GM18870 (cell line): ENCODE data around the gene PGM2L1.
A peak's percentile ranks its signal among the peaks of the same experiment; 100 is the strongest.
"Not testable (repeated sequence)": the region's sequence is repeated elsewhere in the genome, so short reads cannot be mapped to it uniquely, and the experiment has no call there.

Experiments used
- ATAC-seq: cut with Tn5 transposase; IDR thresholded peaks from one replicate; pipeline ENCODE4 v1.9.1; 2021; ENCODE audit warnings: moderate library complexity; ENCODE audit not compliant: unreplicated experiment

Gene PGM2L1

DNA sequence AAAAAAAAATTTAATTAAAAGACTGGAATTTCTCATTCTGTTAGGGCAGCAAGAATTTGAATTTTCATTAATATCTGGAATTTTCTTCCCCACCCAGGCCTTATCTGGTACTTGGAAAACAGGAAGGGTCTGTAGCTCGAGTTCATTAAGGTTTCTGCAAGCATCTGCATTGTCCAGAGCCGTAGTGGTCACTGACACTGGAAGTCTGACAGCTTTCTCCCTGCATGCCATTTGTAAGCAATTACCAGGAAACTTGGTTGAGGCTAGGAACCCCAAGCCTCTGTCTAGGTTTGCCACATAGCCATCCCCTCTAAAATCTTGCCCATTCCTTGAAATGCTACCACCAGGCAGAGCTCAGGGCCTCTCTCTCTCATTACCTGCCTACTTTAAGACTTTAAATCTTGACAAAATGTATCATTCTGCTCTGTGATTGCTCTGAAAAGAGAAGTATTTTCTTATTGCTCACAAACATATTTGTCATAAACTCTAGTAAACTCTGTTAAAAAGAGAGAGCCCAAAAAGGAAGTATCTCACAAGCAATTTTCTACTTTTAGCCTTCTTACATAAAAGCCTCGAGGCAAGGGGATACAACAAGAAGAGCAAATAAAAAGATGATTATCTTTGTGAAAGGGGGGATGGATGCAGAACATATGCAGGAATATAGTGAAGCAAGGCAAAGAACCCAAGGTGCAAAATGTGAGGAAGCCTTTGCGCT is 5.5 kb upstream of the PGM2L1 start:
- ATAC-seq: no peak

DNA sequence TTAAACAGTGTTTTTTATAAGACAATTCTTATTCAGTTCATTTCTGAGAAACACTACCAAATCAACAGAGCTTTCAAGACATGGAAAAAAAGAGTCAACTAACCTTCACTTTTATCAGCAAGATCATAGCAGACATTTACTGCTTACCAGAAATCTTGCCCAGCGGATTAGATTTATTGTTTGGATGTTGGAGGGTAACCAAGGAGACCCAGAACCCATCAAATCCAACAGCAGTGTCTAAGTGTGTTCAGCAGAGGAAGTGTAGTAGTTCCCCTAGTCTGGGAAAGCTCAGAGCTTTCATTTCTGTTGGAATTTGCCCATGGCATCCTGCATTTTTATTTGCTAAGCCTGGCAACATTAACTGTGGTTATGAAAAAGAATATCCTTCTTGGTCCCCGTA is 2.4 kb upstream of the PGM2L1 start:
- no peak for ATAC-seq

DNA sequence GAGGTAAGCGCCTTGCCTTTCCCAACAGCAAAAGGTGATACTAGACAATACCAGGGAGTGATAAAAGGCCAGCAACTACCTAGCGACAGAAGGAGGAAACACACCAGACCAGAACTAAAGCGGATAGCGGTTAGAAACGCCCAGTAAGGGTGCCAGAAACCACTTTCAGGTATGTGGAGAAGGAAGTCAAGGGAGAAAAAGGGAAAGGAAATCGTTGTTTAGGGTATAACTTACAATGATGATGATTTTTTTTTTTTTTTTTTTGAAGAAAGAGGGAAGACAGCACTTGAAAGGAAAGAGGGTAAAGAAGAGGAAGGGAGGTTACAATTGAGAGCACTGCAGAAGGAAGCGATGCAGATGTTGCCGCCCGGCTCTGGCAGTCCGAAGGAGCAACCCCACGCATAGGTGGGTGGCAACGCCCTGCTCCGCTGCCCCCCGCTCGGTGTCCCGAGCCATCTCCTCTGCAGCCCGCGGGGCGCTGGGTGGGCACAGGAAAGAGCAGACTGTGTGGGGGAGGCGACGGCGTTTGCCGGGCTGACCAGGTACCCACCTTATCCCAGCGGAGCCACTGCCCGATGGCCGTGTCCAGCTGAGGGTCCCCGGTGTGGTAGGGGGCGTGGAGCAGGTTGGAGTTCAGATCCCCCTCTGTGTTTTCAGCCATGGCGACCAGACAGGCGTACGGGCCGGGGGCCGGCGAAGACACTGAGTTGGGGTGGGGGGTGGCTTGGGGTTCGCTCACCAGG is 561 bp downstream of the PGM2L1 start:
- peak; percentile 2 for ATAC-seq

DNA sequence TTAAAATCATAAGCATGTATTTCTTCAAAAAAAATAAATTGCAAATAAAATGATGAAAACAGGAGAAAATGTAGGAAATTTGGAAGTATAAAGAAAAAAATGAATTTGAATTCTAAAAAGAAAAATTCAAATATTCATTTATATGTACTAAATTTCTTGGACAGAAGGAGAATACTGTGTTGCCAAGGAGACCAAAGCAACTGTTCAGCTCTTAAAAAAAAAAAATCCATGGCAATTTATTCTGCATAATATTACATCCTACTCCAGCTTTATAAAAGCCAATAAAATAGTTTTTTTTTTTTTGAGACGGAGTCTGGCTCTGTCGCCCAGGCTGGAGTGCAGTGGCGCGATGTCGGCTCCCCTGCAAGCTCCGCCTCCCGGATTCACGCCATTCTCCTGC is 6.0 kb downstream of the PGM2L1 start:
- no peak for ATAC-seq

DNA sequence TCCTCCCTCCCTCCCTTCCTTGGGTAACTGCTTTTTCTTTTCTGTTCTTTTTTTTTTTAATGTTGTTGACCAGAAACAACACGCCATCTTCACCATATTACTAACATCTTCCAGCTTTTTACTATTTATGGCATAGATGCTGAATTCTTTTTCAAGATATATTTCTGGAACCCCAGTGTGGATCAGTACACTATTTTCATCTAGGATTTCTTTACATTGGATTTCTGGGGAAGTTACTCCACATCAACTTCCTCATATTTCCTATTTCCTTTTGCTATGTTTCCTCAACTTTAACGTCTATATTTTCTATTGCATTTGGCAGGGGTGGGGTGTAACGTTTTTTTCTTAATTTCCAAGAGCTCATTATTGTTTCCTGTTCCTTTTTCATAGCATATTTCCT is 7.0 kb downstream of the PGM2L1 start:
- ATAC-seq: no peak

DNA sequence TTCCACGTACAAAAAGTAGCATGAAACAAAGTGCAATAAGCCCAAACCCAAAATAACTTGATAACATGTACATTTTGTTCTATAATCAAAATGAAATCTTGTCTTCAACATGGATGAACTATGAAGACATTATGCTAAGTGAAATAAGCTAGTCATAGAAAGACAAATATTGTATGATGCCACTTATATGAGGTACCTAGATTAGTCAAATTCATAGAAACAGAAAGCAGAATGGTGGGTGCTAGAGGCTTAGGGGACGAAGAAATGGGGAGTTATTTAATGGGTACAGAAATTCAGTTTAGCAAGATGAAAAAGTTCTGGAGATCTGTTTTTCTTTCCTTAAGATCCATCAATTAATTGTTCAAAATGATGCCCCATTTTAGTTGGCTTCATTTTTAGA is 7.5 kb downstream of the PGM2L1 start:
- no peak for ATAC-seq

DNA sequence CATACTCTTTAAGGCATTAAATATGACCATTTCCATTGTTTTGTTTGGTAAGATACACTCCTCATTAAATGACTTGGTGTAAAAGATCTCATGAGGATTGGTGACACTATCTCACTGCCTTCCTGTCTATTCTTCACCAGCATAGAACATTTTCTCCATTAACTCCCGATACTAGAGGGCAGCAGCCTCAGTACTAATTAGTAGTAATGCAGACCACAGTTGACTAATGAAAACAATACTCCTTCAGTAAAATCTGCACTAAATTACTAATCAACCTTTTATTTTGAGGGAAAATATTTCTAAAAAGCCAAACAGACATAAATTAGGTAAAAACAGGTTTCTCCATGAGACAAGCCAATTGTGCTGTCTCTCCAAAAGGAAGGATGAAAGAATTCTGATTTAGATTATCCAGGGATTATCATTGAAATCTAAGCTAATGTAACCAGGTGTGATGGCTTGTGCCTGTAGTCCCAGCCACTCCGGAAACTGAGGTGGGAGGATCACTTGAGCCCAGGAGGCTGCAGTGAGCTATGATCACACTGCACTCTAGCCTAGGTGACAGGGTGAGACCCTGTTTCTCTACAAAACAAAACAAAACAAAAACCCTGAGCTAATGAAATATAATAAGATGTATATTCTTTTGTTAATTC is 9.4 kb downstream of the PGM2L1 start:
- no peak for ATAC-seq

DNA sequence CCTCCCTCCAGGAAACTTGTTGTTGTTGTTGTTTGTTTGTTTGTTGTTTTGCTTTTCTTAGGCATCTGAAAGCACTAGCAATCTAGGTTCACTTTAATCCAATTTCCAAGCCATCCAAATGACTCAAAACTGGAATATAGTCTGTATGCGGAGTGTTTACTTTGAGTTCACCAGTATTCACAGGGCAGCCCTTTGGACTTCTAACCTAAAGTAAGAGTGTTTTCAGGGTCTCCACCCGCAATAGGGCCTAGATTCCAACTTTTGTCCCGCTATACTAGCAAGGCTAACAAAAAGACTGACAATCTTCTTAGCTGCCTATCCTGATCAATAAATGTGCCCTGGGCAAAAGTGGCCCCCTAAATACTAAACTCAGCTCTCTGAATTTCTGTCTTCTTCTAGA is 13.6 kb downstream of the PGM2L1 start:
- no peak for ATAC-seq

DNA sequence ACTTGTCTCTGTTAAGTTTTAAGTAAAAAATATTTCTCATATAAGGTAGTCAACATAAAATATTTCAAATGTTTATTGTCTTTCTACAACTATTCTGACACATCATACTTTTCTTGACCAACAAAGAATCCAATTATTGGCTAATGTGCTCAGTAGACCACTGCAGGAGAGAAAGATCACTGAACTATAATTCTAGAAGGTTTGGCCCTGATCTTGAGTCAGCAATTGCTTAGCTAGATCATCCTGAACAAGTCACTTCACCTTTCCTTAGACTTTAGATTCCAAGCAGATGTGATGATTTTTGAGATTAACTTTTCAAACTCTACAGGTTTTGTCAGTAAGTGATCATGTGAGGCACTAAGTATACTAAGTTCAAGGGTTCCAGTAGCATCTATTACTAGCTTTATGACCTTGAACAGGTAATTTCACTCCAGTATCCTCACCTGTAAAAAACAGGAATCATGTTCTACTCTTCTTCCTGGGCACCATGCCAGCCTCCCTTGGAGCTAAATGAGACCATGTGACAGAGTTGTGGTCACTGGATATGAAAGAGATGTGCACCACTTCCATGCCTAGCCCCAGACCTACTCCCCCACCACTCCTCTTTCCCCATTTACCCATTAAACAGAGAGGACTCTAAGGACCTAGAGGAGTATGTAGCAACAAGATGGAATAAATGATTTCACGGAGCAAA is 17.3 kb downstream of the PGM2L1 start:
- ATAC-seq: no peak

DNA sequence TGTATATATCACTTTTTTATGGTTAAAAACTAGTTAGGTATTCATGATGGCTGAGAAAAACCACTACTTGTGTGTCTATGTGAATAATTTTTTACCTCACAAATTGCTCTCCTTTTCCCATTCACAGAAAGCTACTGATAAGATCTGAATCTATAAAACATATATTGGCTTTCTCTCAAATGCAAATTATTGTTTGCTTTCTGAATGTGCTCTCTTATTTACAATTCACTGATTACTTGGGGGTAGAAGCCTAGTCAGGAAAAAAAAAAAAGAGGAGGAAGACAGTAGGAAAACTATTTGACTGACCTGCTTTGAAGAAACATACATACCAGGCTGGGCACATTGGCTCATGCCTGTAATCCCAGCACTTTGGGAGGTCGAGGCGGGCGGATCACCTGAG is 20.5 kb downstream of the PGM2L1 start:
- ATAC-seq: no peak

DNA sequence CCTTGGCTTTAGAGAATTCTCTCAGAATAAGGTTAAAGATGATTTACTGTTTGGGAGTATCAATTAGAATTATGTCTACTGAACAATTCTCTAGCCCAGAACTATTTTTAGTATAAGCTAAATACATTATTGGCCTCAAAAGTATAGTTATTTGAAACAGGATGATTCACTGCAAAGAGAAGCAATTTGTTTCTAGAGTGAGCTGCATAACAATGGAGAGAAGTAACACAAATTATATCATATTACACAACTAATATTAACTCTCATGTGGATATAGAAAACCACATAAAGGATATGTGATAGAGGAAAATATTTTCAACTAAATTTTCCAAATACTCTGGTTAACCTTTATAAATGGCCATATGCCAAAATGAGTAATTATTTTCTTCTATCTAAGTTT is 24.9 kb downstream of the PGM2L1 start:
- no peak for ATAC-seq

DNA sequence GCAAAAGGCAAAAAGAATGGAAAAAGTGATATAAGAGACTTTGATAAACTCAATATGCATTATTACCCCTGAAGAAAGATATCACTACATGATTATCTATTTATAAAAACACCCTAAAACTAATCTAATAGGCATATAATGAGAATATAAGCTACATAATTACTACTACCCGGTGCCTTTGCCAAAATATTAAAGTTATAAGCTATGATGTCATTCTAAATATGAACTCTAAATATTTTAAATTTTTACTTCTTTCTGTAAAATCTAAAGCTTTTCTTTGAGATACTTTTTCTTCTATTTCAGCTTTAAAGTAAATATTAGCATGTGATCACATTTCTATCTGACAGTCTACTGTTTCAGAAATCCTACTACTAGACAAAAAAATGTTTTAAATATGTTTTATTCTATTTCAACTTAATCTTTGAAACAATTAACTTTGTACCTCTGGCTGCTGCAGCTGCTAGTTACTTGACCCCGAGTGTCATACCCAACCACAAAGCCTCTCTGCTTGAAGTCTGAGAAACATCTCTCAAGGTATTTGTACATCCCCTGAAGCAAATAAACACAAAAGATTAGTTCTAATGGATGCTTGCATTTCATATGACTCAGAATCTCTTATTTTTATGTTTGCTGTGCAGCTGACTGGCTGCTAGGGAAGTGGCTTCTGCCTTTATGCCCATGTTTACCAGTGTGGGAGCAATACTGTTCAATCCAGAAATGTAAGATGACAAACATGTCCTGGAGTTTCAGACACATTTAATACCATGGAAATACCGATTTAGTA is 26.8 kb downstream of the PGM2L1 start:
- no peak for ATAC-seq

DNA sequence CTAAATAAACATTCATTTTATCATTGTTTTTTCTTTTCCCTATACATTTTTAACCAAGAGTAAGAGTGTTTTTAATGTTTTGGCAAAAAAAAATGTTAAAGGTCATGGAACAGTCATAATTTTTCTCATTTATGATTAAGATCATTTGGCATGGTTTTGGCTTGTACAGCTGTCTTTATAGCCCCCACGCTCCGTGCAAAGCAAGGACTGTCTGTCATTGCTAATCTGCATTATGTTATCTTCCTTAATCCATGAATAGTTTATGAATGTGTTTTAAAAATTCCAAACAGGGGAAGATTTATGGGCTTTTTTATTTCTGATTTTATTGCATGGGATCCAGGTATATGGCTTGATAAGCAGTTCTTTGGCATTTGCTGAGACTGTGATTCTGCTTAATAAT is 28.1 kb downstream of the PGM2L1 start:
- ATAC-seq: no peak

DNA sequence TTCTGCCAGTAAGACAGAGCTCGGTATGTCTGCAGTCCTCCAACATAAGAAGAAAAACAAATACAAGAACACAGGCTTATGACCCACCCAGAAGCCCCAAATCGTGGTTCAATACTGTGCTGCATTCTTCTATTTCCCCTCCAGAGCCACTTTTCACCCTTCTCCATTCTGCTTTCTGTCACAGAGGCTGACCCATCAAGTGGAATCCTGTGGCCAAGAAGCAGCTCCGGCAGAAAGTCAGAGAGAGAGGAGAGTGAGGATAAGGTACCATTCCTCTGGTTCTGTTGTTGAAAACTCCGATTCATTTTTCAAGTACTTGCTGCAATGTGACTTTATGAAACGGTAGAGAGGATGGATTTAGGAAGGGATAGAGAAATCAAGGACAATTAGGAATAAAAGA is 30.4 kb downstream of the PGM2L1 start:
- no peak for ATAC-seq

DNA sequence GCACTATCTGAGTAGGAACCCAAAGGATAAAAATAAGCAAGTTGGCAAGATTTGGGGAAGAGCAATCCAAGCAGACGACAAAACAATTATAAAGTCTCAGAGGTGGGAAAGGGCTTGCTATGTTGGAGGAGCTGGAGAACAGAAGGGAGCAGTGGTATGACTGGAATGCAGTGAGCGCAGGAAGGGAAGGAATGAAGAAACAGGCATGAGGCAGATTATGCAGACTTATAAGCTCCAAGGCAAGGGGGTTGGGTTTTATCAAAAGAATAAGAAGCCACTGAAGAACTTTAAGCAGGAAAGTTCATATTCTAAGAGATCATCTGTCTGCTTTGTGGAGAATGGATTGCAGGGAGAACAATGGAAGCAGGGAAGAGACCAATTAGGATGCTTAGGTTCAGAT is 31.7 kb downstream of the PGM2L1 start:
- no peak for ATAC-seq

DNA sequence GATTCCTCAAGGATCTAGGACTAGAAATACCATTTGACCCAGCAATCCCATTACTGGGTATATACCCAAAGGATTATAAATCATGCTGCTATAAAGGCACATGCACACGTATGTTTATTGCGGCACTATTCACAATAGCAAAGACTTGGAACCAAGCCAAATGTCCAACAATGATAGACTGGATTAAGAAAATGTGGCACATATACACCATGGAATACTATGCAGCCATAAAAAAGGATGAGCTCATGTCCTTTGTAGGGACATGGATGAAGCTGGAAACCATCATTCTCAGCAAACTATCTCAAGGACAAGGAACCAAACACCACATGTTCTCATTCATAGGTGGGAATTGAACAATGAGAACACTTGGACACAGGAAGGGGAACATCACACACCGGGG is 32.4 kb downstream of the PGM2L1 start:
- ATAC-seq: not testable (repeated sequence)

DNA sequence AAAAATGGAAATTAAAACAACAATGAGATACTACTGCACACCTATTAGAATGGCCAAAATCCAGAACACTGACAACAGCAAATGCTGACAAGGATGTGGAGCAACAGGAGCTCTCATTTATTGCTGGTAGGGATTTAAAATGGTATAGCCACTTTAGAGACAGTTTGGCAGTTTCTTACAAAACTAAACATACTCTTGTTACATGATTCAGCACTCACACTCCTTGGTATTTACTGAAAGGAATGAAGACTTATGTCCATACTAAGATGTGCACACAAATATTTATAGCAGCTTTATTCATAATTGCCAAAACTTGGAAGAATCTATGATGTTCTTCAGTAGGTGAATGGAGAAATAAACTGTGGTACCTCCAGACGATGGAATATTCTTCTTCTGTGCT is 40.8 kb downstream of the PGM2L1 start:
- ATAC-seq: no peak

DNA sequence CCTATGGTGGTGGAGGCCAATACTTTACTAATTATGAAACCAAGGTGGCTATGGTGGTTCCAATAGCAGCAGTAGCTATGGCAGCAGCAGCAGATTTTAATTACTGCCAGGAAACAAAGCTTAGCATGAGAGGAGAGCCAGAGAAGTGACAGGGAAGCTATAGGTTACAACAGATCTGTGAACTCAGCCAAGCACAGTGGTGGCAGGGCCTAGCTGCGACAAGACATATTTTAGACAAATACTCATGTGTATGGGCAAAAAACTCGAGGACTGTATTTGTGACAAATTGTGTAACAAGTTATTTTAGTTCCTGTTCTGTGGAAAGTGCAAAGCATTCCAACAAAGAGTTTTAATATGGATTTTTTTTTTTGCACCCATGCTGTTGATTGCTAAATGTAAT is 42.6 kb downstream of the PGM2L1 start:
- ATAC-seq: no peak

DNA sequence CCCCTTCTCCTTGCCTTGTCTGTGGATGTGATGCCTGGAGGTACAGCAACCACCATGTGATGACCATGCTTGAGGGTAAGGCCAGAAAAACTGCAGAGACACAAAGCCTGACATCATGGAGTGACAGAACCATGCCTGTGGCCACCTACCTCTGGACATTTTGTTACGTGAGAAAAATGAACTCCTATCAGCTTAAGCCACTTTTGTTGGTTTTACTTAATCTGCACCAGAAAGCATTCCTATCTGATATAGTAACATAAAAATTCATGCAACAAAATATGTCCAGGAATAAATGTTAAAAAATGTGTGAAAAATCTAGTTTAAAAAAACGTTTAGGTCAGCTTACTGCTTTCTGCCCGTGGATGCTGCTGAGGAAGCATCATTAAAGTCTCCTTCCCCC is 44.2 kb downstream of the PGM2L1 start:
- ATAC-seq: no peak

DNA sequence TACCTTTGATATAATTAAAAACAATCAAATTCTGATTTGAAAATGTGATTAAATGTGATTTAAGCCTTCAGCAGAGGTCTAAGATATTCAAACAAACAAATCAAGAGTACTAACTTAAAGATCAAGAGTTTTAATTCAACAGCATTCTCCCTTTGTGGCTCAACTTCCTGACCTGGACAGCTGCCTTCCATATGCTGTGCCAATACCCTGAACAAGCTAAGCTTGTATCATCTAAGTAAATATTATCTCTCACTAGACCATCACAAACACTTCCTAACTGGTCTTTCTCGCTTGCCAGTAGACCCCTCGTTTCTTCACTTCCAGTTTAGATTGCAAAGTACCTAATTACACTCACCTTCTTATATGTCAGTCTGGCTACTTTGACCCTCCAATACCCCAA is 50.9 kb downstream of the PGM2L1 start:
- ATAC-seq: no peak

DNA sequence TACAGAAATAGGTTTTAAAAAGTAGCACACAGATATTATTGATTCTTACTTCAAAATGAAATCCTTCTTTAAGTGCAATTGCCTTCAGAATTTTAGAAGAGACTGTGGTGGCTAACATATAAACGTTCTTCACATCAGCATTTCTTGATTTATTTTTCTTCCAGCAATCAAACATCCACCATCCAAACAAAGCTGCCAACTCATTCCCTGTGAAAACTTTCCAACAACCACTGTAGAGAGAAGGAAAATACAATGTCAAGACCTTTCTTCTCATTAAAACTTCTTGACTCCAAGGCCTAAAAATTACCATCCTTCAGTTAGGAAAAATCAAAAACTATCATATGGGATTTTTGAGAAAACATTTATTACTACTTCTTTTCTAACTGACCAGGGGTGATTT is 52.8 kb downstream of the PGM2L1 start:
- ATAC-seq: no peak
